GM21825 (cell line): ENCODE data around the gene DAAM1.

Source experiments
- ATAC-seq: cut with Tn5 transposase; IDR thresholded peaks from one replicate; pipeline ENCODE4 v1.9.1; 2021; ENCODE audit warnings: mild to moderate bottlenecking, moderate library complexity; ENCODE audit not compliant: unreplicated experiment

DAAM1 gene

GRCh38 chr14:59188461-59189090 lies at the start of gene DAAM1:
Gene DAAM1, plus strand, starts transcription at chr14:59188667. Its CDS starts 74,811 bp downstream, at chr14:59263478.
- ATAC-seq, result peak; percentile 85

- ATAC-seq, result no peak
These were observed 49.1 kb upstream of the DAAM1 start for GRCh38 chr14:59139324-59139723.

GRCh38 chr14:59140106-59140843 lies 48.2 kb upstream of the DAAM1 start:
- no peak for ATAC-seq

- ATAC-seq, result no peak
These were observed 42.0 kb upstream of the DAAM1 start for GRCh38 chr14:59146484-59146883.

- ATAC-seq, result no peak
These were observed 41.5 kb upstream of the DAAM1 start for GRCh38 chr14:59147007-59147406.

GRCh38 chr14:59148334-59148900 lies 40.0 kb upstream of the DAAM1 start:
- peak; percentile 76 for ATAC-seq

- ATAC-seq, result peak; percentile 76
These were observed 37.5 kb upstream of the DAAM1 start for GRCh38 chr14:59150990-59151389.

GRCh38 chr14:59154373-59154772 lies 34.1 kb upstream of the DAAM1 start:
- ATAC-seq, result no peak

- no peak for ATAC-seq
These were observed 32.6 kb upstream of the DAAM1 start for GRCh38 chr14:59155886-59156285.

- ATAC-seq, result no peak
These were observed 29.3 kb upstream of the DAAM1 start for GRCh38 chr14:59159169-59159568.

GRCh38 chr14:59160506-59160905 lies 28.0 kb upstream of the DAAM1 start:
- ATAC-seq, result no peak

- ATAC-seq, result no peak
These were observed 26.8 kb upstream of the DAAM1 start for GRCh38 chr14:59161561-59162175.

- no peak for ATAC-seq
These were observed 22.2 kb upstream of the DAAM1 start for GRCh38 chr14:59166258-59166657.

- ATAC-seq, result peak; percentile 97
These were observed 13.1 kb upstream of the DAAM1 start for GRCh38 chr14:59175404-59175803.

GRCh38 chr14:59176765-59177164 lies 11.7 kb upstream of the DAAM1 start:
- no peak for ATAC-seq

GRCh38 chr14:59177262-59177661 lies 11.2 kb upstream of the DAAM1 start:
- no peak for ATAC-seq

GRCh38 chr14:59181791-59182190 lies 6.7 kb upstream of the DAAM1 start:
- no peak for ATAC-seq

- ATAC-seq, result no peak
These were observed 5.8 kb upstream of the DAAM1 start for GRCh38 chr14:59182641-59183040.

- ATAC-seq, result no peak
These were observed 5.3 kb upstream of the DAAM1 start for GRCh38 chr14:59183150-59183549.

GRCh38 chr14:59184396-59184795 lies 4.1 kb upstream of the DAAM1 start:
- ATAC-seq, result no peak

- ATAC-seq, result no peak
These were observed 2.8 kb upstream of the DAAM1 start for GRCh38 chr14:59185676-59186075.

GRCh38 chr14:59186306-59186705 lies 2.2 kb upstream of the DAAM1 start:
- no peak for ATAC-seq
